ENCODE measurements around the gene CUTC. TPM values are rescaled to one million over a fixed set of nuclear protein-coding genes. Genes with fewer than 3 reads are reported as not detected.

Gene CUTC
- total RNA-seq, 4 donors from 2014 or later: 39.2 to 71.8 (median 59.0) TPM

DNA sequence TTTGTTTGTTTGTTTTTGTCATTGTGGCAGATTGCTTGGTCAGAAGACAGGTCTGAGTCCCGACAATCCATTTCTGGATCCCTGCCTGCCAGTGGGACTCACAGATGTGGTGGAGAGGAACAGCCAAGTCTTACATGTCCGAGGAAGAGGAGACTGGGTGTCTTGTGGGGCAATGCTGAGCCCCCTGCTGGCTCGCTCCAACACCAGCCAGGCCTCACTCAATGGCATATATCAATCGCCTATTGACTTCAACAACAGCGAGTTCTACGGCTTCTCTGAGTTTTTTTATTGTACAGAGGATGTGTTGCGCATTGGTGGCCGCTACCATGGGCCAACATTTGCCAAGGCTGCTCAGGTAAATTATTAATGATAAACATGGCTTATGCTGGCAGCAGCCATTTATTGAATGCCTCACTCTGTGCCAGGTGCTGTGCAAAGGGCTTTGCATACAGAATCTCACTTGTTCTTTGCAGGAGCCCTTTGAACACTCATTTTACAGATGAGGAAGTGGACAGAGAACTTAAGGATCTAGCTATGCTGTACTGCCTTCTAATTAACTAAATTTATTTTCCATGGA is 33.4 kb upstream of the CUTC start:
- TF ChIP-seq, protein P1, sequence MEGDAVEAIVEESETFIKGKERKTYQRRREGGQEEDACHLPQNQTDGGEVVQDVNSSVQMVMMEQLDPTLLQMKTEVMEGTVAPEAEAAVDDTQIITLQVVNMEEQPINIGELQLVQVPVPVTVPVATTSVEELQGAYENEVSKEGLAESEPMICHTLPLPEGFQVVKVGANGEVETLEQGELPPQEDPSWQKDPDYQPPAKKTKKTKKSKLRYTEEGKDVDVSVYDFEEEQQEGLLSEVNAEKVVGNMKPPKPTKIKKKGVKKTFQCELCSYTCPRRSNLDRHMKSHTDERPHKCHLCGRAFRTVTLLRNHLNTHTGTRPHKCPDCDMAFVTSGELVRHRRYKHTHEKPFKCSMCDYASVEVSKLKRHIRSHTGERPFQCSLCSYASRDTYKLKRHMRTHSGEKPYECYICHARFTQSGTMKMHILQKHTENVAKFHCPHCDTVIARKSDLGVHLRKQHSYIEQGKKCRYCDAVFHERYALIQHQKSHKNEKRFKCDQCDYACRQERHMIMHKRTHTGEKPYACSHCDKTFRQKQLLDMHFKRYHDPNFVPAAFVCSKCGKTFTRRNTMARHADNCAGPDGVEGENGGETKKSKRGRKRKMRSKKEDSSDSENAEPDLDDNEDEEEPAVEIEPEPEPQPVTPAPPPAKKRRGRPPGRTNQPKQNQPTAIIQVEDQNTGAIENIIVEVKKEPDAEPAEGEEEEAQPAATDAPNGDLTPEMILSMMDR (IDR thresholded peaks at IDR 0.05; ENCODE audit: low read depth): no peak

DNA sequence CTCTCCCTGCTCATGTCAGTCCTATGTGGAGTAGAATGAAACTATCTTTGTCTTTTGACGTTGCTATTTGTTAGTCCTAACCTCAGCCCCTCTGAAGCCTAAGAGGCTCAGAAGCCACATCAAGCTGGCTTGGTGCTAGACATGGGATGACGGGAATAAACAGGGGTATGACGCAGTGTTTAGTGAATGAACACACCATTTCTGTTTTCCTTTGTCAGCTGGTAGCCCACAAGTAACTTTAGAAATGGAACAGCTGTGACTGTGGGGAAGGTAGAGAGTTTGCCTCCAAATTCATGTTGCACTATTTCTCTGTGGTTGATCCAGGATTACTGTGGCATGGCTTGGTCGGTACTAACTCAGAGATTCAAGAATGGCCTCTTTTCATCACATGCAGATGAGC is 31.4 kb upstream of the CUTC start:
- TF ChIP-seq, protein P1 (IDR thresholded peaks at IDR 0.05; ENCODE audit: low read depth): no peak

- TF ChIP-seq, protein P1 (IDR thresholded peaks at IDR 0.05; ENCODE audit: low read depth): no peak
These were observed 23.5 kb upstream of the CUTC start for GRCh38 chr10:99708428-99709012.

DNA sequence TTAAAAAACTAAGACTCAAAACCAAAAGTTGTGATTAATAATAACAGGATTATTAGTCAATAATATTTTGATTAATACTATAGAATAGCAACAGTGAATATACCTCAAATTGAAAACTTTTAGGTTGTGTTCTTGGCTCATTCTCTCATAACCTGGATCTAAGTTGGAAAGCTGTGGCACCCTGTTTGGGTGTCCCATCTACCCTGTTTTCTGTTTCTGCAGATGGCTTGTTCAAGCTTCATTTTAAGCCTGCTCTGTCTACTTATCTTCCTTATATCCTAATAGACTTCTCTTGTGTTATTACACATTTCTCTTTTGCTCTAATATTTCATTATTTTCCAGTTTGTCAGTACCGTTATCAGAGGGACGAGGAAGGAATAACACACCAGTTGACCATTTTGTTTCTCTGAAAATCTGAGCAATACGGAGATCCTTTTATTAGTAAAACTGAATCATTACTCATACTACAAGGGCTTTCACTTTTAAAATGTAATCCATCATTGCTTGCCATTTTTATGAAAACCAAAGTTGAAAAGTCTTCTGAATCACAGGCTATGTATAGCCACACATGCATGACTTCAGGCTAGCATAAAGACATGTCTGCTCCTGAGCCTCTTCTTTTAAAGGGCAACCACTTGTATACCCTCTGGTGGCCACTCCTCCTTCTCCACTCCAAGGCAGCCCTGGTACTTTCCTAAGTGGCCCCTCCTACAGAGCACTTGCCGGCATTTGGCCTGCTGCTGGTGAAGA is 22.4 kb upstream of the CUTC start:
- TF ChIP-seq, protein P1 (IDR thresholded peaks at IDR 0.05; ENCODE audit: low read depth): no peak

DNA sequence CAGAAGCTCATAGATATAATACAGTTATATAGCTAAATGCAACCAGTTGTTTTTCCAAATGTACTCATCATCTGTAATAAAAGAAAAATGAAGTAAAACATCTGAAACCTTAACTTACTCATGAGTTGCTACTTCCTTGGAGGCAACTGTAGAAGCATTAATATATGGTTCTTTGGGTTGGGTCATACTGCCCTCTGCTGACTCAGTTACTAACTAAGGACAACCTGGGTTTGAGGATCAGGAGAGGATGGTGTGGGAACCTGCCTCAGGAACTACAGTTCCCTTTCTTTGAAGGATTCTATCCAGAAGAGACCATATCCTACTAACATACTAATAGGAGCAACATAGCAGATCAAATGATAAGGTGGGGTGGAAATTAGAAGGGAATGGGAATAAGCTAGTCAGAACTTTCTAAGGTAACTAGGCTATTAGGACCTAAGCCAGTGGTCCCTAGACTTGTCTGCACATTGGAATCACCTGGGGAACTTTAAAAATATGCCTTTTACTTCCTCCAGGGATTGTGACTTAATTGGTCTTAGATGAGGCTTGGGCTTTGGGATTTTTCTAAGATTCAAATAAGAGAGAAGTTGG is 20.8 kb upstream of the CUTC start:
- TF ChIP-seq, protein P1 (IDR thresholded peaks at IDR 0.05; ENCODE audit: low read depth): no peak

GRCh38 chr10:99714446-99714845 is 17.6 kb upstream of the CUTC start:
- TF ChIP-seq, protein P1 (IDR thresholded peaks at IDR 0.05; ENCODE audit: low read depth): no peak

- TF ChIP-seq, protein P1 (IDR thresholded peaks at IDR 0.05; ENCODE audit: low read depth): no peak
These were observed 11.6 kb upstream of the CUTC start for GRCh38 chr10:99720387-99720786.
